ENCODE data around the gene ARHGAP42. TPM values are rescaled to one million over a fixed set of nuclear protein-coding genes. Genes with fewer than 3 reads are reported as not detected.

The ARHGAP42 gene
- polyA plus RNA-seq, 3 donors: 0.13 TPM; not detected in 2

- Histone ChIP-seq H3K36me3 (replicated peaks in 1 of 2; ENCODE audit: control insufficient read depth in 1 of 2, insufficient read depth in 2 of 2, low read length in 2 of 2) (no peaks in the 10 kb centered on the region), H3K27me3 (ENCODE audit: control insufficient read depth in 2 of 2, insufficient read depth in 2 of 2, low read length in 2 of 2) (no peaks in the 10 kb centered on the region), H3K4me2 (replicated peaks; ENCODE audit: extremely low read depth, low read length, poor library complexity, severe bottlenecking) (no peak overlapping the region), H4K20me1 (ENCODE audit: insufficient read depth, low read length) (no peaks in the 10 kb centered on the region), H3K9ac (ENCODE audit: insufficient read depth, low read length, poor library complexity, severe bottlenecking) (no peak overlapping the region), H3K79me2 (ENCODE audit: insufficient read depth, low read length) (no peaks in the 10 kb centered on the region), H3K27ac (ENCODE audit: low read depth in 1 of 2, low read length in 2 of 2) (no peak overlapping the region), H3K4me1 (ENCODE audit: control insufficient read depth in 1 of 2, insufficient read depth in 2 of 2, low read length in 2 of 2) (no peaks in the 10 kb centered on the region), H3K4me3 (replicated peaks in 1 of 3; ENCODE audit: low read depth in 2 of 3, low read length in 3 of 3) (no peak overlapping the region), H2AFZ (ENCODE audit: insufficient read depth, low read depth, low read length, poor library complexity, severe bottlenecking) (no peak overlapping the region), H3K9me3 (replicated peaks in 1 of 2; ENCODE audit: control insufficient read depth in 1 of 2, insufficient read depth in 1 of 2, low read length in 2 of 2) (peaks cover 14 to 23% of the 10 kb centered on the region in 2 donors)
- 92% methylated on average over 3 of the region's 4 CpGs for WGBS (ENCODE audit: insufficient coverage)
- no peak for DNase-seq
- Mint-ChIP-seq H3K4me1 (no peaks in the 10 kb centered on the region), H3K36me3 (no peaks in the 10 kb centered on the region), H3K27ac (no peak overlapping the region), H3K9me3 (peaks cover 14 to 36% (median 24%) of the 10 kb centered on the region in 7 donors), H3K27me3 (ENCODE audit: low read depth in 3 of 3) (peaks cover 0 to 4% (median 0%) of the 10 kb centered on the region in 3 donors), H3K4me3 (no peak overlapping the region)
- intact Hi-C loops (cut with micrococcal nuclease): no loop called here
- TF ChIP-seq, protein P1, sequence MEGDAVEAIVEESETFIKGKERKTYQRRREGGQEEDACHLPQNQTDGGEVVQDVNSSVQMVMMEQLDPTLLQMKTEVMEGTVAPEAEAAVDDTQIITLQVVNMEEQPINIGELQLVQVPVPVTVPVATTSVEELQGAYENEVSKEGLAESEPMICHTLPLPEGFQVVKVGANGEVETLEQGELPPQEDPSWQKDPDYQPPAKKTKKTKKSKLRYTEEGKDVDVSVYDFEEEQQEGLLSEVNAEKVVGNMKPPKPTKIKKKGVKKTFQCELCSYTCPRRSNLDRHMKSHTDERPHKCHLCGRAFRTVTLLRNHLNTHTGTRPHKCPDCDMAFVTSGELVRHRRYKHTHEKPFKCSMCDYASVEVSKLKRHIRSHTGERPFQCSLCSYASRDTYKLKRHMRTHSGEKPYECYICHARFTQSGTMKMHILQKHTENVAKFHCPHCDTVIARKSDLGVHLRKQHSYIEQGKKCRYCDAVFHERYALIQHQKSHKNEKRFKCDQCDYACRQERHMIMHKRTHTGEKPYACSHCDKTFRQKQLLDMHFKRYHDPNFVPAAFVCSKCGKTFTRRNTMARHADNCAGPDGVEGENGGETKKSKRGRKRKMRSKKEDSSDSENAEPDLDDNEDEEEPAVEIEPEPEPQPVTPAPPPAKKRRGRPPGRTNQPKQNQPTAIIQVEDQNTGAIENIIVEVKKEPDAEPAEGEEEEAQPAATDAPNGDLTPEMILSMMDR (IDR thresholded peaks at IDR 0.05): no peak
These were observed 66.5 kb downstream of the ARHGAP42 start for GRCh38 chr11:100753571-100753970.

- no peak overlapping the region for H3K9ac ChIP-seq (ENCODE audit: insufficient read depth, low read length, poor library complexity, severe bottlenecking)
- H4K20me1 ChIP-seq (ENCODE audit: insufficient read depth, low read length): no peaks in the 10 kb centered on the region
- Mint-ChIP-seq H3K27me3 (ENCODE audit: low read depth in 3 of 3) (peaks cover 0 to 1% (median 0%) of the 10 kb centered on the region in 3 donors), H3K4me3 (no peak overlapping the region), H3K9me3 (peaks cover 0 to 11% (median 3%) of the 10 kb centered on the region in 7 donors), H3K4me1 (no peaks in the 10 kb centered on the region), H3K36me3 (no peaks in the 10 kb centered on the region), H3K27ac (no peak overlapping the region)
- H3K36me3 ChIP-seq (replicated peaks in 1 of 2; ENCODE audit: control insufficient read depth in 1 of 2, insufficient read depth in 2 of 2, low read length in 2 of 2): no peaks in the 10 kb centered on the region
- DNase-seq: no peak
- no peaks in the 10 kb centered on the region for H3K79me2 ChIP-seq (ENCODE audit: insufficient read depth, low read length)
- H2AFZ ChIP-seq (ENCODE audit: insufficient read depth, low read depth, low read length, poor library complexity, severe bottlenecking): no peak overlapping the region
- no peaks in the 10 kb centered on the region for H3K4me1 ChIP-seq (ENCODE audit: control insufficient read depth in 1 of 2, insufficient read depth in 2 of 2, low read length in 2 of 2)
- no peaks in the 10 kb centered on the region for H3K27me3 ChIP-seq (ENCODE audit: control insufficient read depth in 2 of 2, insufficient read depth in 2 of 2, low read length in 2 of 2)
- H3K9me3 ChIP-seq (replicated peaks in 1 of 2; ENCODE audit: control insufficient read depth in 1 of 2, insufficient read depth in 1 of 2, low read length in 2 of 2): no peaks in the 10 kb centered on the region
- intact Hi-C loops (cut with micrococcal nuclease): no loop called here
- 90% methylated on average over 1 of the region's 2 CpGs for WGBS (ENCODE audit: insufficient coverage)
- H3K27ac ChIP-seq (ENCODE audit: low read depth in 1 of 2, low read length in 2 of 2): no peak overlapping the region
- TF ChIP-seq, protein P1 (IDR thresholded peaks at IDR 0.05): no peak
- no peak overlapping the region for H3K4me2 ChIP-seq (replicated peaks; ENCODE audit: extremely low read depth, low read length, poor library complexity, severe bottlenecking)
- H3K4me3 ChIP-seq (replicated peaks in 1 of 3; ENCODE audit: low read depth in 2 of 3, low read length in 3 of 3): no peak overlapping the region
These were observed 69.5 kb downstream of the ARHGAP42 start for GRCh38 chr11:100756559-100756958.

Measured in CD14-positive monocyte (primary cell).